ENCODE results near the gene FNDC10. TPM values are rescaled to one million over a fixed set of nuclear protein-coding genes. Genes with fewer than 3 reads are reported as not detected.
A peak's percentile ranks its signal among the peaks of the same experiment; 100 is the strongest.

FNDC10 gene
- total RNA-seq, 1 donor from 2014 or later, result 7.7 TPM

DNA sequence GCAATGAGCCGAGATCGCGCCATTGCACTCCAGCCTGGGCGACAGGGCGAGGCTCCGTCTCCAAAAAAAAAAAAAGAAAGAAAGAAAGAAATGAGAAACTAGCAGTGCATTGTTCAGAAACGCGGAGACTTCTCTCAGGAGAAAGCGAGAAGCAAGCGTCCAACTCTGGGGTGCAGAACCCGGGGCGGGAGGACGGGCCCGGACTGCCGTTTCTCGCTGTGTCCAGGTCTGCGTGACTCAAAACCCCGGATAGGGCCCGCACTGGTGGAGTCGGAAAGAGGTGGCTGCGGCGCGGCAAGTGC, 15.0 kb upstream of the FNDC10 start:
- intact Hi-C loops (cut with DNase I), result no loop called here
- Histone ChIP-seq H3K4me3 (peak overlapping the region; percentile 96), H3K27me3 (ENCODE audit: low read depth) (no peaks in the 10 kb centered on the region), H3K36me3 (peaks cover 14% of the 10 kb centered on the region), H3K4me1 (peaks cover 44% of the 10 kb centered on the region), H3K27ac (peak overlapping the region; percentile 100), H3K9me3 (no peaks in the 10 kb centered on the region)
- DNase-seq, result no peak
- ATAC-seq, result no peak
- TF ChIP-seq, protein P1, sequence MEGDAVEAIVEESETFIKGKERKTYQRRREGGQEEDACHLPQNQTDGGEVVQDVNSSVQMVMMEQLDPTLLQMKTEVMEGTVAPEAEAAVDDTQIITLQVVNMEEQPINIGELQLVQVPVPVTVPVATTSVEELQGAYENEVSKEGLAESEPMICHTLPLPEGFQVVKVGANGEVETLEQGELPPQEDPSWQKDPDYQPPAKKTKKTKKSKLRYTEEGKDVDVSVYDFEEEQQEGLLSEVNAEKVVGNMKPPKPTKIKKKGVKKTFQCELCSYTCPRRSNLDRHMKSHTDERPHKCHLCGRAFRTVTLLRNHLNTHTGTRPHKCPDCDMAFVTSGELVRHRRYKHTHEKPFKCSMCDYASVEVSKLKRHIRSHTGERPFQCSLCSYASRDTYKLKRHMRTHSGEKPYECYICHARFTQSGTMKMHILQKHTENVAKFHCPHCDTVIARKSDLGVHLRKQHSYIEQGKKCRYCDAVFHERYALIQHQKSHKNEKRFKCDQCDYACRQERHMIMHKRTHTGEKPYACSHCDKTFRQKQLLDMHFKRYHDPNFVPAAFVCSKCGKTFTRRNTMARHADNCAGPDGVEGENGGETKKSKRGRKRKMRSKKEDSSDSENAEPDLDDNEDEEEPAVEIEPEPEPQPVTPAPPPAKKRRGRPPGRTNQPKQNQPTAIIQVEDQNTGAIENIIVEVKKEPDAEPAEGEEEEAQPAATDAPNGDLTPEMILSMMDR (IDR thresholded peaks at IDR 0.05), result no peak

- H3K4me1 ChIP-seq, result peaks cover 49% of the 10 kb centered on the region
- TF ChIP-seq, protein P1 (IDR thresholded peaks at IDR 0.05), result no peak
- H3K27me3 ChIP-seq (ENCODE audit: low read depth), result no peaks in the 10 kb centered on the region
- H3K9me3 ChIP-seq, result no peaks in the 10 kb centered on the region
- intact Hi-C loops (cut with DNase I), result no loop called here
- peak overlapping the region; percentile 96 for H3K4me3 ChIP-seq
- DNase-seq, result peak; percentile 80
- peak; percentile 10 to 15 for ATAC-seq
- peaks cover 14% of the 10 kb centered on the region for H3K36me3 ChIP-seq
- H3K27ac ChIP-seq, result peak overlapping the region; percentile 100
Measured at GRCh38 chr1:1614204-1614953, 14.4 kb upstream of the FNDC10 start.

DNA sequence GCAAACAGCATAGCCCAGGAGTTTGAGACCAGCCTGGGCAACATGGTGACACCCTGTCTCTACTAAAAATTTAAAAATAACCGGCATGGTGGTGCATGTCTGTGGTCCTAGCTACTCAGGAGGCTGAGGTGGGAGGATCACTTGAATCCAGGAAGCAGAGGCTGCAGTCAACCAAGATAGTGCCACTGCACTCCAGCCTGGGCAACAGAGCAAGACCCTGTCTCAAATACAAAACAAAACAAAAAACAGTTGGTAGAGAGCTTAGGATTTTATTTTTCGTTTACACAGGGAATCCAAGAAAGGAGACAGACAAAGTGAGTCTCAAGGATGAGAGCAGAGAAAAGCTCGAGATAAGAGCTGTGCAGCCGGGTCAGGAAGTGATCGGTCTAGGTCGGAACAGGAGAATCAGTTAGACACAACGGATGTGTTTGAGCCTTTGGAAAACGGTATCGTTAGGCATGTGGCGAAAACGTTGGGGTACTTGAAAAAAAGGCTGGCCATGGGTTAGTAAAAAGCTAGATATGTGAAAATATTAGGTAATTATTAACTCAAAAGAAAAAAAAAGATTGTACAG, 13.7 kb upstream of the FNDC10 start:
- intact Hi-C loops (cut with DNase I), result no loop called here
- Histone ChIP-seq H3K27ac (peak overlapping the region; percentile 100), H3K4me1 (peaks cover 49% of the 10 kb centered on the region), H3K9me3 (no peaks in the 10 kb centered on the region), H3K27me3 (ENCODE audit: low read depth) (no peaks in the 10 kb centered on the region), H3K4me3 (peak overlapping the region; percentile 96), H3K36me3 (peaks cover 13% of the 10 kb centered on the region)
- DNase-seq, result no peak
- TF ChIP-seq, protein P1 (IDR thresholded peaks at IDR 0.05), result no peak
- ATAC-seq, result no peak

GRCh38 chr1:1612104-1612400, 12.1 kb upstream of the FNDC10 start:
- Histone ChIP-seq H3K4me1 (peaks cover 47% of the 10 kb centered on the region), H3K4me3 (peak overlapping the region; percentile 6), H3K36me3 (no peaks in the 10 kb centered on the region), H3K27me3 (ENCODE audit: low read depth) (no peaks in the 10 kb centered on the region), H3K27ac (peak overlapping the region; percentile 100), H3K9me3 (no peaks in the 10 kb centered on the region)
- intact Hi-C loops (cut with DNase I), result no loop called here
- TF ChIP-seq, protein P1 (IDR thresholded peaks at IDR 0.05), result no peak
- ATAC-seq (peak; percentile 14 to 53), DNase-seq (peak; percentile 48)

- H3K36me3 ChIP-seq, result no peaks in the 10 kb centered on the region
- no peak overlapping the region for H3K4me3 ChIP-seq
- peaks cover 39% of the 10 kb centered on the region for H3K4me1 ChIP-seq
- ATAC-seq, result no peak
- TF ChIP-seq, protein P1 (IDR thresholded peaks at IDR 0.05), result no peak
- no peaks in the 10 kb centered on the region for H3K27me3 ChIP-seq (ENCODE audit: low read depth)
- H3K27ac ChIP-seq, result peak overlapping the region; percentile 100
- no peaks in the 10 kb centered on the region for H3K9me3 ChIP-seq
- intact Hi-C loops (cut with DNase I), result no loop called here
- DNase-seq, result peak; percentile 40
Measured at GRCh38 chr1:1610796-1611195, 10.9 kb upstream of the FNDC10 start.
